ENCODE data around the gene PACSIN2. TPM values are rescaled to one million over a fixed set of nuclear protein-coding genes. Genes with fewer than 3 reads are reported as not detected.

The PACSIN2 gene
- total RNA-seq, 1 donor from 2014 or later: 46.2 TPM

- intact Hi-C loops (cut with DNase I): no loop called here
- no peaks in the 10 kb centered on the region for H3K9me3 ChIP-seq
- H3K27ac ChIP-seq: no peak overlapping the region
- H3K4me3 ChIP-seq: no peak overlapping the region
- no peaks in the 10 kb centered on the region for H3K27me3 ChIP-seq
- TF ChIP-seq POLR2A (IDR thresholded peaks at IDR 0.05) (no peak), CTCF (IDR thresholded peaks at IDR 0.05) (no peak), POLR2AphosphoS5 (IDR thresholded peaks at IDR 0.05; ENCODE audit: insufficient read depth in 1 of 2, low read depth in 1 of 2) (no peak)
- no peaks in the 10 kb centered on the region for H3K36me3 ChIP-seq
- DNase-seq (ENCODE audit: extremely low spot score in 2 of 2): no peak
- H3K4me1 ChIP-seq: peaks cover 53% of the 10 kb centered on the region
Measured at GRCh38 chr22:43009444-43009843, 5.5 kb downstream of the PACSIN2 start.

- H3K27me3 ChIP-seq: no peaks in the 10 kb centered on the region
- TF ChIP-seq POLR2A (IDR thresholded peaks at IDR 0.05) (no peak), POLR2AphosphoS5 (IDR thresholded peaks at IDR 0.05; ENCODE audit: insufficient read depth in 1 of 2, low read depth in 1 of 2) (no peak), CTCF (IDR thresholded peaks at IDR 0.05) (no peak)
- intact Hi-C loops (cut with DNase I): no loop called here
- no peaks in the 10 kb centered on the region for H3K9me3 ChIP-seq
- no peak overlapping the region for H3K4me3 ChIP-seq
- H3K27ac ChIP-seq: no peak overlapping the region
- peaks cover 57% of the 10 kb centered on the region for H3K4me1 ChIP-seq
- H3K36me3 ChIP-seq: no peaks in the 10 kb centered on the region
- no peak for DNase-seq (ENCODE audit: extremely low spot score in 2 of 2)
Measured at GRCh38 chr22:43008921-43009320, 6.0 kb downstream of the PACSIN2 start.

- no peak overlapping the region for H3K27ac ChIP-seq
- no peak for DNase-seq (ENCODE audit: extremely low spot score in 2 of 2)
- peaks cover 57% of the 10 kb centered on the region for H3K4me1 ChIP-seq
- no peak overlapping the region for H3K4me3 ChIP-seq
- intact Hi-C loops (cut with DNase I): no loop called here
- TF ChIP-seq POLR2AphosphoS5 (IDR thresholded peaks at IDR 0.05; ENCODE audit: insufficient read depth in 1 of 2, low read depth in 1 of 2) (no peak), CTCF (IDR thresholded peaks at IDR 0.05) (no peak), POLR2A (IDR thresholded peaks at IDR 0.05) (no peak)
- H3K9me3 ChIP-seq: no peaks in the 10 kb centered on the region
- H3K27me3 ChIP-seq: no peaks in the 10 kb centered on the region
- H3K36me3 ChIP-seq: no peaks in the 10 kb centered on the region
Measured at GRCh38 chr22:43008509-43008908, 6.4 kb downstream of the PACSIN2 start.

GRCh38 chr22:43007519-43008102 is 7.3 kb downstream of the PACSIN2 start:
- Histone ChIP-seq H3K4me1 (peaks cover 51% of the 10 kb centered on the region), H3K36me3 (no peaks in the 10 kb centered on the region), H3K4me3 (no peak overlapping the region), H3K27me3 (no peaks in the 10 kb centered on the region), H3K9me3 (no peaks in the 10 kb centered on the region), H3K27ac (no peak overlapping the region)
- DNase-seq (ENCODE audit: extremely low spot score in 2 of 2): no peak
- TF ChIP-seq POLR2AphosphoS5 (IDR thresholded peaks at IDR 0.05; ENCODE audit: insufficient read depth in 1 of 2, low read depth in 1 of 2) (no peak), CTCF (IDR thresholded peaks at IDR 0.05) (no peak), POLR2A (IDR thresholded peaks at IDR 0.05) (no peak)
- intact Hi-C loops (cut with DNase I): no loop called here

GRCh38 chr22:43006753-43007152 is 8.2 kb downstream of the PACSIN2 start:
- Histone ChIP-seq H3K27ac (no peak overlapping the region), H3K27me3 (no peaks in the 10 kb centered on the region), H3K4me3 (no peak overlapping the region), H3K4me1 (peaks cover 58% of the 10 kb centered on the region), H3K9me3 (no peaks in the 10 kb centered on the region), H3K36me3 (no peaks in the 10 kb centered on the region)
- TF ChIP-seq CTCF (IDR thresholded peaks at IDR 0.05): no peak
- no peak for TF ChIP-seq POLR2AphosphoS5 (IDR thresholded peaks at IDR 0.05; ENCODE audit: insufficient read depth in 1 of 2, low read depth in 1 of 2)
- TF ChIP-seq POLR2A (IDR thresholded peaks at IDR 0.05): no peak
- no peak for DNase-seq (ENCODE audit: extremely low spot score in 2 of 2)
- intact Hi-C loops (cut with DNase I): no loop called here
